Astrocyte (in vitro differentiated cells and primary cell): ENCODE data around the gene RAB6C. TPM values are rescaled to one million over a fixed set of nuclear protein-coding genes. Genes with fewer than 3 reads are reported as not detected.

Experiments used
- total RNA-seq: library from RNA; stranded (reverse); gene quantifications from 2 replicates; pipeline ENCODE4 v1.2.1, GENCODE V29; 2021

Gene RAB6C
- total RNA-seq, 1 donor from 2014 or later: 0.09 TPM

Other genes starting within 250 kb of the RAB6C start
- 2.1 and 2.3 TPM in 2 replicates for gene POTEF, start 149.6 kb downstream of the RAB6C start, total RNA-seq
- 3.0 and 3.7 TPM in 2 replicates for gene CCDC74B, start 165.4 kb downstream of the RAB6C start, total RNA-seq
- 60.1 and 66.3 TPM in 2 replicates for gene SMPD4, start 201.9 kb downstream of the RAB6C start, total RNA-seq
- 232 and 234 TPM in 2 replicates for gene MZT2B, start 202.6 kb downstream of the RAB6C start, total RNA-seq
- not detected in 2 replicates for gene TUBA3E, start 218.8 kb downstream of the RAB6C start, total RNA-seq